ENCODE results near the gene CCL21.
"Not testable (repeated sequence)": the region's sequence is repeated elsewhere in the genome, so short reads cannot be mapped to it uniquely, and the experiment has no call there.

Gene CCL21

GRCh38 chr9:34741628-34742027, 31.7 kb upstream of the CCL21 start:
- Histone ChIP-seq H3K9me3 (no peaks in the 10 kb centered on the region), H3K36me3 (no peaks in the 10 kb centered on the region), H3K27me3 (peaks cover 6% of the 10 kb centered on the region), H3K4me3 (ENCODE audit: low read depth, low read length) (no peak overlapping the region), H3K4me1 (no peaks in the 10 kb centered on the region)
- no peak for DNase-seq
- no peak for TF ChIP-seq CTCF (IDR thresholded peaks at IDR 0.05; ENCODE audit: low read depth, low read length)

DNA sequence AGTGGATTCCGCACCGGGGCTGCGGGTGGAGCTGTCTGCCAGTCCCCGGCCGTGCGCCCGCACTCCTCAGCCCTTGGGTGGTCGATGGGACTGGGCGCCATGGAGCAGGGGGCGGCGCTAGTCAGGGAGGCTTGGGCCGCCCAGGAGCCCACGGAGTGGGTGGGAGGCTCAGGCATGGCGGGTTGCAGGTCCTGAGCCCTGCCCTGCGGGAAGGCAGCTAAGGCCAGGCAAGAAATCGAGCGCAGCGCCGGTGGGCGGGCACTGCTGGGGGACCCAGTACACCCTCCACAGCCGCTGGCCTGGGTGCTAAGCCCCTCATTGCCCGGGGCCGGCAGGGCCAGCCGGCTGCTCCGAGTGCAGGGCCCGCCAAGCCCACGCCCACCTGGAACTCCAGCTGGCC, 30.2 kb upstream of the CCL21 start:
- H3K36me3 ChIP-seq; H3K4me3 ChIP-seq (ENCODE audit: low read depth, low read length); H3K4me1 ChIP-seq; DNase-seq; H3K27me3 ChIP-seq; H3K9me3 ChIP-seq: not testable (repeated sequence)

DNA sequence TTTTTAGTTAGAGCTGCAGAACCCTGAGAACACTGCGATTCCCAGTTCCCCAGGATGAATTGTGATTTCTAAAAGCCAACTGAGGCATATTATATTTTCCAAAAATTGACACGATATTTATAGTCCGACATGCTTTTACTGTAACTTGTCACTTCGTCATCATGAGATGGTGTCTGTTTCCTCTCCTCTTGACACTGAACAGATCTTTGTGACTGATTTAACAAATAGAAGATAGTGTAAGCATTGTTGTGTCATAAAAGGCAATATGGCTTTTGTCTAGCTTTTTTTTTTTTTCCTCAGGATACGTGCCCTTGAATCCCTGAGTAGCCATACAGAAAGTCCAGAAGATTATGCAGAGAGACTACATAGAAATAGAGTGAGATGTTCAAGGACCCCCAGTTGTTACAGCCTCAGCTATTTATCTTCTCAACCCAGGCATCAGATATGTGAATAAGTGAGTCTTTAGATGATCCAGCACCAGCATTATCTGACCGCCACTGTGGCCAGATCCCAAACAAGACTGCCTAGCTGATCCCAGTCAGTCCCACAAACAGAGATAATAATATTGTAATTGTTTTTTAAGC, 27.8 kb upstream of the CCL21 start:
- Histone ChIP-seq H3K4me1 (no peaks in the 10 kb centered on the region), H3K27me3 (peaks cover 3% of the 10 kb centered on the region; the same call in 1 of the 2 replicates), H3K9me3 (no peaks in the 10 kb centered on the region), H3K36me3 (no peaks in the 10 kb centered on the region), H3K4me3 (ENCODE audit: low read depth, low read length) (no peak overlapping the region)
- DNase-seq: no peak
- TF ChIP-seq CTCF (IDR thresholded peaks at IDR 0.05; ENCODE audit: low read depth, low read length): no peak

DNA sequence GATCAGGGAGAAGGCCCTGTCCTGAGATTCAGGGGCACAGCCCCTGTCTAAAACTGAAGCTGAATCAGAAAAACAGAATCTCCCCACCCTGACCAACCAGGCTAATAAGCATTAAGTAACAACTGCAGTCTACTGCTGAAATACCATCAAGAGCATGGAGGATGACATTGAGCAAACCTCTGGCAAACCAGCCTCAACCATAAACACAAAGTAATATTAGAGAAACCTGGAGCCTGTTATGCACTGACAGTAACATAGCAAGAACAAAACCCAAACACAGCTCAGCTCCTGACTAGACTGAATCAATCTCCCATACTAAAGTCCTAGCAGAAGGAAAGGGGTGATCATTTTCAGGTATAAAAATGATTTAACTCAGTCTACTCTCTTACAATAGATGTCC, 24.8 kb upstream of the CCL21 start:
- no peaks in the 10 kb centered on the region for H3K36me3 ChIP-seq
- H3K4me1 ChIP-seq: no peaks in the 10 kb centered on the region
- DNase-seq: no peak
- no peak overlapping the region for H3K4me3 ChIP-seq (ENCODE audit: low read depth, low read length)
- TF ChIP-seq CTCF (IDR thresholded peaks at IDR 0.05; ENCODE audit: low read depth, low read length): no peak
- no peaks in the 10 kb centered on the region for H3K9me3 ChIP-seq
- H3K27me3 ChIP-seq: peaks cover 7% of the 10 kb centered on the region; the same call in 1 of the 2 replicates

DNA sequence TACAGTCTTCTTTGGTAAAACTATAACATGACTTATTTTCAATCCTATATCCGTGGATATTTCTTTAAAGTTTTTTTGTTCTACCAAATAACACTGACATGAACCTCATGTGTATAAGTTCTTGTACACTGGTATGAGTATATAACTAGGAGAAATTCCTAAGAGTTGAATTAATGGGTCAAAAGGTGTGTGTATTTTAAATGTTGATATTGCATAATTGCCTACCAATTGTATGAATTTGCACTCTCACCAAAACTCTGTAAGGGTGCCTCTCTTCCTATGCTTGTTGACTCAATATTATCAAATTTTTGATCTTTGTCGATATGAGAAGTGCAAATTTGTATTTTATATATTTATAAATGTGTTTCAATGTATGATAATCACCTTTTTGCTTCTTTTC, 22.9 kb upstream of the CCL21 start:
- TF ChIP-seq CTCF (IDR thresholded peaks at IDR 0.05; ENCODE audit: low read depth, low read length): no peak
- Histone ChIP-seq H3K27me3 (peaks cover 7% of the 10 kb centered on the region; the same call in 1 of the 2 replicates), H3K9me3 (no peaks in the 10 kb centered on the region), H3K4me1 (no peaks in the 10 kb centered on the region), H3K4me3 (ENCODE audit: low read depth, low read length) (no peak overlapping the region), H3K36me3 (no peaks in the 10 kb centered on the region)
- DNase-seq: no peak

DNA sequence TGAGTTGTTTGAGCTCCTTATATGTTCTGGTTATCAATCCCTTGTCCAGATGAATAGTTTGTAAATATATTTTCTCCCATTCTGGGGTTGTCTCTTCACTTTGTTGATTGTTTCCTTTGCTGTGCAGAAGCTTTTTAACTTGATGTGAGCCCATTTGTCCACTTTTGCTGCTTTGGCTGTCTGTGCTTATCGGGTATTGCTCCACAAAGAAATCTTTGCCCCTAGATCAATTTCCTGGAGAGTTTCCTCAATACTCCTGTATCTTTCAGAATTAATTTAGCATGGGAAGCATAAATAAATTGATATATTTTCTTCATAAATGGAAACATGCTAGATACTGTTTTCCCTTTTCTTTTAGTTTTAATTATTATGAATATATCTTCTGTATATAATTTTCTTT, 22.5 kb upstream of the CCL21 start:
- H3K9me3 ChIP-seq: no peaks in the 10 kb centered on the region
- H3K27me3 ChIP-seq: peaks cover 7% of the 10 kb centered on the region; the same call in 1 of the 2 replicates
- H3K4me1 ChIP-seq: no peaks in the 10 kb centered on the region
- DNase-seq: no peak
- no peaks in the 10 kb centered on the region for H3K36me3 ChIP-seq
- no peak overlapping the region for H3K4me3 ChIP-seq (ENCODE audit: low read depth, low read length)
- TF ChIP-seq CTCF (IDR thresholded peaks at IDR 0.05; ENCODE audit: low read depth, low read length): no peak

DNA sequence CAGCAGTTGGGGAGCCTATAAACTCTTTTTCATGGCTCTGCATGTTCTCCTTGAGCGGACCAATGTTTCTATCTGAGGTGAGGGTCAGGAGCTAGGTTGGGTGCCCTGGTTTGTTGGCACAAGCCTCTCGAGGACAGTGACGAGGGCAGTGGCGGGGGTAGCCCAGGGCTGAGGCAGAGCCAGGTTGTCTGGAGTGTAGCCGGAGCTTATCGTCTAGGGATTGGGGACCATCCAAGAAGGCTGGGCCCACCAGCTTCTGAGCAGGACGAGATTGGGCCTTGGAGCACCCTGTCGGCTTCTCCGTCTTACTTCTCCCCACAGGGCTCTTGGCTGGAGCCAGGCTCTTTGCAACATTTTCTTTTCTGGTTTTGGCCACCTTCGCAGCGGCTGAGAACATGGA, 13.2 kb upstream of the CCL21 start:
- no peak for TF ChIP-seq CTCF (IDR thresholded peaks at IDR 0.05; ENCODE audit: low read depth, low read length)
- H3K27me3 ChIP-seq: no peaks in the 10 kb centered on the region
- H3K36me3 ChIP-seq: no peaks in the 10 kb centered on the region
- H3K4me1 ChIP-seq: no peaks in the 10 kb centered on the region
- no peak for DNase-seq
- H3K4me3 ChIP-seq (ENCODE audit: low read depth, low read length): no peak overlapping the region
- H3K9me3 ChIP-seq: no peaks in the 10 kb centered on the region

DNA sequence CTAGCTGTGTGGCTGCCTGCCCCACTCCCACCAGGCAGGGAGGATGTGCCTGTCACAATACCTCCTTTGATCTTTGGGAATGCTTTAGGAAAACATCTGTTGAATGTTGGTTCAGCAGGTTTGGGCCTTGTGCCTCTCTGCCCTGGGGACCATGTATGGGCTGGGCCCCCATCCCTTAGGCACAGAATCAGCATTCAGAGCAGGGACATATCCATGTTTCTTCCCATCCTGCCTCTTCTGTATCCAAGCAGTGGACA, 9.8 kb upstream of the CCL21 start:
- H3K27me3 ChIP-seq; H3K4me3 ChIP-seq (ENCODE audit: low read depth, low read length); H3K4me1 ChIP-seq; H3K9me3 ChIP-seq; H3K36me3 ChIP-seq; DNase-seq: not testable (repeated sequence)

All from BE2C (cell line).